H1 (cell line): ENCODE results near the gene RHOT1. TPM values are rescaled to one million over a fixed set of nuclear protein-coding genes. Genes with fewer than 3 reads are reported as not detected.

Experiments
- BRCA1 ChIP-seq: IDR thresholded peaks from 2 replicates; pipeline ENCODE4 v1.6.1; 2012; ENCODE audit warnings: low read depth, low read length, improper control_type of control experiment
- RNF2 ChIP-seq: fragments of 200-900, 300-1000 bp; sonication (generic); IDR thresholded peaks from 2 replicates; pipeline ENCODE4 v1.7.1; 2016; ENCODE audit warnings: borderline replicate concordance, low read depth, mild to moderate bottlenecking, antibody characterized with exemption, low read length; ENCODE audit not compliant: poor library complexity, severe bottlenecking; ENCODE audit errors: missing control alignments
- SIX5 ChIP-seq: IDR thresholded peaks from 2 replicates; pipeline ENCODE4 v1.6.1; 2011; ENCODE audit warnings: mild to moderate bottlenecking, low read depth, low read length
- polyA plus RNA-seq, 7 experiments: library from polyadenylated mRNA; depleted of rRNA in 3 of 7; stranded (reverse) in 5 of 7; unstranded in 2 of 7; fragments of >200 nt in 5 of 7; fragments of 200-250 nt in 2 of 7; gene quantifications; 1 replicate in 5 of 7; 2 replicates in 1 of 7; 4 replicates in 1 of 7; pipeline versions ENCODE4 v1.2.1 to v1.2.3, GENCODE V29; 2011 to 2013; ENCODE audit warnings: missing spikeins in 2 of 7, mixed read lengths in 2 of 7
- total RNA-seq: library from RNA; stranded (reverse); fragmentation: NEBNext Ultra II Directional; extraction: Animal tissue kit (Norgen Biotek cat#: 25700); gene quantifications from 2 replicates; pipeline ENCODE4 v1.2.1, GENCODE V29; 2021
- TF ChIP-seq, protein P1 (sequence below): IDR thresholded peaks from 2 replicates; pipeline ENCODE4 v1.6.1; 2011; ENCODE audit warnings: low read length, improper control_type of control experiment

RHOT1 gene
- total and polyA plus RNA-seq, 2 of the 8 experiments (the other 6 are each of a cell fraction or from before 2014, with no cell fraction given): 34.2 to 38.2 TPM

DNA sequence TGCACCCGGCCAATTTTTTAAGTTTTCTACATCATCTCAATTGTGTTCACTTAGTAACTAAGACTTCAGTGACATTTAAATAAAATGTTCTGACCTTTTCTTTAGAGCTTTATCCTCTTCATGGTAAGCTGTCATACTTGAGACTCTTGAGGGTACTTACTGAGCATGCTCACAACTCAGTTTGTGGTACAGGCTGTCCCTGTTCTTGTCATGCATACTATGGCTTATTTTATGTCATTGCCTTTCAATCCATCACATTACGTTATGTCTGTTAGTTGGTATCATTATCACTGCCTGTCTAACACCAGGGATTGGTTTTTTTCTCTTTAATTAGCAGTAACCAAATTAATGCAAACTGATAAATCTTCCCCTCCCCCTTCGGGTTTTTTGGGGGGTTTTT is 81.4 kb downstream of the RHOT1 start (continued):
- TF ChIP-seq SIX5: no peak
- TF ChIP-seq RNF2: no peak
- TF ChIP-seq BRCA1: no peak
- TF ChIP-seq, protein P1, sequence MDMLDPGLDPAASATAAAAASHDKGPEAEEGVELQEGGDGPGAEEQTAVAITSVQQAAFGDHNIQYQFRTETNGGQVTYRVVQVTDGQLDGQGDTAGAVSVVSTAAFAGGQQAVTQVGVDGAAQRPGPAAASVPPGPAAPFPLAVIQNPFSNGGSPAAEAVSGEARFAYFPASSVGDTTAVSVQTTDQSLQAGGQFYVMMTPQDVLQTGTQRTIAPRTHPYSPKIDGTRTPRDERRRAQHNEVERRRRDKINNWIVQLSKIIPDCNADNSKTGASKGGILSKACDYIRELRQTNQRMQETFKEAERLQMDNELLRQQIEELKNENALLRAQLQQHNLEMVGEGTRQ: no peak
- TF ChIP-seq, all 59 proteins: peak for 0
